ENCODE measurements around the gene PTPRN2.

DNA sequence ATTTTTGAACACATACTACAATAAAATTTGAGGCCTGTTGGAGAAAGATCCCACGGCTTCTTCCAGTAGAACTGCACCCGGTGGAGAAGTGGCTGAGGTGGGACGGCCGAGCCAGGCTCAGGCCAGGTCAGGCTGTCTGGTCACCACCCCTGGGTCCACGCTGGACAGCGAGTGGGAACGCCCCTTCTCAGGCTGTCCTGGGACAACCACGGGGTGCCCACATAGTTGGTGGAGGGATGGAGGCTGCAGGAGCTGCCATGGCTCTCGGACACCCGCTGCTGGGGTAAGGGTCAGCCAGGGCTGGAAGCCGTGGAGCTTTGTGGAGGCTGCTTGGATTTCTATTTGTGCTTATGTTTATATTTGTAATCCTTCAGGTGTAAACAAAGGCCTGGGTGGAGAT lies 1044.3 kb downstream of the PTPRN2 start:
- TF ChIP-seq, protein P1, sequence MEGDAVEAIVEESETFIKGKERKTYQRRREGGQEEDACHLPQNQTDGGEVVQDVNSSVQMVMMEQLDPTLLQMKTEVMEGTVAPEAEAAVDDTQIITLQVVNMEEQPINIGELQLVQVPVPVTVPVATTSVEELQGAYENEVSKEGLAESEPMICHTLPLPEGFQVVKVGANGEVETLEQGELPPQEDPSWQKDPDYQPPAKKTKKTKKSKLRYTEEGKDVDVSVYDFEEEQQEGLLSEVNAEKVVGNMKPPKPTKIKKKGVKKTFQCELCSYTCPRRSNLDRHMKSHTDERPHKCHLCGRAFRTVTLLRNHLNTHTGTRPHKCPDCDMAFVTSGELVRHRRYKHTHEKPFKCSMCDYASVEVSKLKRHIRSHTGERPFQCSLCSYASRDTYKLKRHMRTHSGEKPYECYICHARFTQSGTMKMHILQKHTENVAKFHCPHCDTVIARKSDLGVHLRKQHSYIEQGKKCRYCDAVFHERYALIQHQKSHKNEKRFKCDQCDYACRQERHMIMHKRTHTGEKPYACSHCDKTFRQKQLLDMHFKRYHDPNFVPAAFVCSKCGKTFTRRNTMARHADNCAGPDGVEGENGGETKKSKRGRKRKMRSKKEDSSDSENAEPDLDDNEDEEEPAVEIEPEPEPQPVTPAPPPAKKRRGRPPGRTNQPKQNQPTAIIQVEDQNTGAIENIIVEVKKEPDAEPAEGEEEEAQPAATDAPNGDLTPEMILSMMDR (IDR thresholded peaks at IDR 0.05) = no peak
- TF ChIP-seq ZFX (IDR thresholded peaks at IDR 0.05; ENCODE audit: borderline replicate concordance) = no peak
